AG04450 (cell line): ENCODE results near the gene C5orf15. TPM values are rescaled to one million over a fixed set of nuclear protein-coding genes. Genes with fewer than 3 reads are reported as not detected.
"Not testable (repeated sequence)": the region's sequence is repeated elsewhere in the genome, so short reads cannot be mapped to it uniquely, and the experiment has no call there.

Experiments used
- CTCF ChIA-PET: fragments of 300-600, 350-600 bp; formaldehyde crosslinking; extraction: SDS; loops from one replicate; lab custom pipeline; 2022; ENCODE audit warnings: antibody characterized with exemption, inconsistent platforms; lab: Charles Lee
- POLR2A ChIA-PET: fragments of 350-600 bp; formaldehyde crosslinking; extraction: SDS; loops from one replicate; lab custom pipeline; 2021; ENCODE audit warnings: antibody characterized with exemption, inconsistent platforms; lab: Yijun Ruan, JAX
- DNase-seq: peaks from one replicate; pipeline ENCODE4 v3.0.0-alpha.2; 2011; ENCODE audit warnings: low read depth, low spot score
- H3K27ac ChIP-seq: one replicate; pipeline ENCODE4 v1.5.1; 2012; ENCODE audit warnings: low read depth, low read length, control low read depth
- H3K27me3 ChIP-seq: one replicate; pipeline ENCODE4 v1.6.0; 2012; ENCODE audit warnings: low read length; ENCODE audit not compliant: control insufficient read depth, insufficient read depth
- H3K4me3 ChIP-seq: 2 replicates; pipeline ENCODE4 v1.5.1; 2011; ENCODE audit warnings: mild to moderate bottlenecking, low read depth, low read length, control low read depth
- H3K9me3 ChIP-seq: 2 replicates; pipeline ENCODE4 v1.5.1; 2012; ENCODE audit warnings: low read length; ENCODE audit not compliant: control insufficient read depth, insufficient read depth
- CTCF ChIP-seq: IDR thresholded peaks from 2 replicates; pipeline ENCODE4 v1.5.1; 2011; ENCODE audit warnings: low read depth, low read length, control low read depth, inconsistent platforms
- polyA plus RNA-seq: library from polyadenylated mRNA; depleted of rRNA; stranded (reverse); fragments of >200 nt; gene quantifications from 2 replicates; pipeline ENCODE4 v1.2.3, GENCODE V29; 2011

C5orf15 gene
- polyA plus RNA-seq, 1 experiment = 92.9 TPM

- Histone ChIP-seq H3K4me3 (no peak overlapping the region), H3K27me3 (peaks cover 15% of the 10 kb centered on the region), H3K9me3 (peaks cover 12% of the 10 kb centered on the region), H3K27ac (no peak overlapping the region)
- POLR2A ChIA-PET = no interaction called here
- CTCF ChIA-PET = interaction anchor here (1.5 kb wide), 1 partner anchor 10 kb away, joined by 4 read pairs; no protein-coding TSS in a partner anchor
- TF ChIP-seq CTCF = no peak
- no peak for DNase-seq
Measured at GRCh38 chr5:133939668-133940067, 28.8 kb downstream of the C5orf15 start.

DNA sequence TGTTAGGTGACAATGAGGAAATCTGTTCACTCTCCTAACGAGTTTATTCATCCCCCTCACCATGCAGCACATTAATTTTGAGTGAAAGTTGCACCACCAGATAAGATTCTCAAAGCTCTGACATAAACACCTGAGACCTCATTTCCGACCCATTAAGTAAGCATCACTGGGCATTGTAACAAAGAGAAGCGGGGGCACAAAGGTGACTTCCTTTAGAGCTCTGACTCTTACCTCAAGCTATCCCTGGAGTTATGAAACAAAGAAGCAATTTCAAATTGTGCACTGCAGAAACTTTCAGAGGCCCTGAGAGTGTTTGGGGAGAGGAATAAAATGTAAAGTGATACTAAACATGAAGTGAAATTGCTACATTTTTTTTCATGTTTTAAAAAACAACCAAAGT is 29.5 kb downstream of the C5orf15 start:
- no peak overlapping the region for H3K27ac ChIP-seq
- peaks cover 12% of the 10 kb centered on the region for H3K9me3 ChIP-seq
- no peak for DNase-seq
- no peak overlapping the region for H3K4me3 ChIP-seq
- H3K27me3 ChIP-seq = peaks cover 22% of the 10 kb centered on the region
- ChIA-PET CTCF (interaction anchor here (1.5 kb wide), 1 partner anchor 11 kb away, joined by 4 read pairs; no protein-coding TSS in a partner anchor), POLR2A (no interaction called here)
- TF ChIP-seq CTCF = no peak

DNA sequence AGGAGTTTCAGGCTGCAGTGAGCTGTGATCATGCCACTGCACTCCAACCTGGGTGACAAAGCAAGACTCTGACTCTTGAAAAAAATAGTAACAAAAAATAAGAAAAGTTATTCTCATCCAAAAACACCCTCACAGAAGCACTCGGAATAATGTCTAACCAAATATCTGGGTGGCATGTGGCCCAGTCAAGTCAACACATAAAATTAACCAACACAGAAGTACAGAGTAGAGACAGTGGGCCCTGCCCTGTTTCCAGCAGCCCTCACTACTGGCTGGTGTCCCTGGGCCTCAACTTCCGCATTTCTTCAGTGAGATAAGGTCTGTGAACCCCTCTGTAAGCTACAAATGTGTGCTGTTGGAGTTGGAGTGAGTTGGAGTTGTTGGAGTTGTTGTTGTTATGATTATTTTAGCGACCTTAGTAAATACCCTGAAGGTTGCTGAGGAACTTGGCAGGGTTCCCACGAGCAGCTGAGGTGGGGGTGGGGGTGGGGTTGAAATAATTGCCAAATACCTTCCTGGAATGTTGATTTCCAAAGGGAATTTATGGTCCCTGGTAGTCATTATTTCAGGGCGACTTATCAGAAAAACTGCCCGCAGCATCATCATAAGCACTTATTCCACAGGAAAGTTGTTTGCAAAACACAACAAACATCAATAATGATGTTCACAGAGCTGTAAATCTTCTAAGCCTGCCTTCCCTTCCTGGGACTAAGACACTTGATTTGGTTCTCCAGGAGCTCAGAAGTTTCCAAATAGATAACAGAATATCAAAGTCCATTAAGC is 30.2 kb downstream of the C5orf15 start:
- H3K27me3 ChIP-seq = peaks cover 24% of the 10 kb centered on the region
- POLR2A ChIA-PET = interaction anchor here (0.6 kb wide), 1 partner anchor 214 kb away, joined by 5 read pairs; no protein-coding TSS in a partner anchor
- no peak overlapping the region for H3K27ac ChIP-seq
- no peak overlapping the region for H3K4me3 ChIP-seq
- no peak for TF ChIP-seq CTCF
- CTCF ChIA-PET = interaction anchor here (0.6 to 1.5 kb wide), 3 partner anchors 12 to 476 kb away, joined by 3 to 4 read pairs (median 3); no protein-coding TSS in a partner anchor
- no peak for DNase-seq
- peaks cover 12% of the 10 kb centered on the region for H3K9me3 ChIP-seq

GRCh38 chr5:133937628-133938027 is 30.8 kb downstream of the C5orf15 start:
- H3K27me3 ChIP-seq = peaks cover 23% of the 10 kb centered on the region
- DNase-seq, H3K4me3 ChIP-seq, H3K27ac ChIP-seq: not testable (repeated sequence)
- H3K9me3 ChIP-seq = peaks cover 12% of the 10 kb centered on the region
- POLR2A ChIA-PET = interaction anchor here (0.6 kb wide), 1 partner anchor 213 kb away, joined by 5 read pairs; no protein-coding TSS in a partner anchor
- CTCF ChIA-PET = interaction anchor here (0.6 kb wide), 1 partner anchor 42 kb away, joined by 3 read pairs; no protein-coding TSS in a partner anchor

DNA sequence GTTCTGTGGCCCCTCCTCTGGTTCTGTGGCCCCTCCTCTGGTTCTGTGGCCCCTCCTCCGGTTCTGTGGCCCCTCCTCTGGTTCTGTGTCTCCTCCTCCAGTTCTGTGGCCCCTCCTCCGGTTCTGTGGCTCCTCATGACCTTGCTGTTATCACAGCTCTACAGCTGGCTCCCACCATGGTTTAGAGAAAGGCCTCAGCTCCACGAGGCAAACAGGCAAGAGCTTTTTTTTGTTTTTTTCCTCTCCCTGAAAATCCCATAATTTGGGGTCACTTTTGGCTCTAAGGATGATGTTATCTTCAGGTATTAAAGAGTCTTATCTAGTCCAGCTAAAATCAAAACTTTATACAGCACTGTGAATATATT is 31.8 kb downstream of the C5orf15 start:
- peaks cover 12% of the 10 kb centered on the region for H3K9me3 ChIP-seq
- no peak for DNase-seq
- POLR2A ChIA-PET = no interaction called here
- no peak overlapping the region for H3K4me3 ChIP-seq
- TF ChIP-seq CTCF = no peak
- H3K27me3 ChIP-seq = peaks cover 20% of the 10 kb centered on the region
- CTCF ChIA-PET = no interaction called here
- H3K27ac ChIP-seq = no peak overlapping the region

GRCh38 chr5:133935991-133936650 is 32.3 kb downstream of the C5orf15 start:
- CTCF ChIA-PET, POLR2A ChIA-PET, DNase-seq: not testable (repeated sequence)

More at GRCh38 chr5:133935991-133936650, 32.3 kb downstream of the C5orf15 start:
- Histone ChIP-seq H3K27me3 (peaks cover 17% of the 10 kb centered on the region), H3K9me3 (peaks cover 12% of the 10 kb centered on the region)
- H3K27ac ChIP-seq, H3K4me3 ChIP-seq: not testable (repeated sequence)
